Stomach (tissue), 9 donors: ENCODE measurements around the gene TRAPPC3. TPM values are rescaled to one million over a fixed set of nuclear protein-coding genes. Genes with fewer than 3 reads are reported as not detected.

Source experiments
- DNase-seq, 2 donors: peaks; one replicate each; pipeline versions ENCODE4 v3.0.0 to v3.0.0-alpha.2; 2013 to 2019
- H3K27ac ChIP-seq, 5 donors: fragments of 200-600 bp in 4 of 5; sonication (generic) in 4 of 5; one replicate each; pipeline ENCODE4 v1.5.1; 2013 to 2019; ENCODE audit warnings: mild to moderate bottlenecking in 1 of 5, moderate library complexity in 1 of 5
- H3K27me3 ChIP-seq, 3 donors: fragments of 200-600 bp; sonication (generic); one replicate each; pipeline ENCODE4 v1.5.1; 2017 to 2019; ENCODE audit warnings: mixed run types in 1 of 3
- H3K36me3 ChIP-seq, 4 donors: fragments of 200-600 bp; sonication (generic); 1 replicate in 3 of 4; 2 replicates in 1 of 4; pipeline ENCODE4 v1.5.1; 2016 to 2019
- H3K4me1 ChIP-seq, 4 donors: fragments of 200-600 bp; sonication (generic); one replicate each; pipeline ENCODE4 v1.5.1; 2016 to 2019
- H3K4me3 ChIP-seq, 4 donors: fragments of 200-600 bp; sonication (generic) in 3 of 4; one replicate each; pipeline ENCODE4 v1.5.1; 2016 to 2019; ENCODE audit warnings: mild to moderate bottlenecking in 1 of 4
- H3K9me3 ChIP-seq, 4 donors: fragments of 200-600 bp; sonication (generic); one replicate each; pipeline ENCODE4 v1.5.1; 2016 to 2019
- CTCF ChIP-seq, 7 experiments: fragments of 450-650 bp in 4 of 7; fragments of 200-600 bp in 3 of 7; sonication (generic) in 3 of 7; IDR thresholded peaks; one replicate each; pipeline ENCODE4 v1.5.1; 2016 to 2019; ENCODE audit warnings: antibody characterized with exemption in 7 of 7, control low read depth in 2 of 7, mild to moderate bottlenecking in 1 of 7
- EP300 ChIP-seq: sonication (generic); formaldehyde crosslinking; IDR thresholded peaks from one replicate; pipeline ENCODE4 v1.6.1; 2017; ENCODE audit warnings: antibody characterized with exemption
- POLR2A ChIP-seq, 4 donors: fragments of 450-650 bp; IDR thresholded peaks; one replicate each; pipeline ENCODE4 v1.6.1; 2016; ENCODE audit warnings: antibody characterized with exemption in 4 of 4, control low read depth in 2 of 4, mild to moderate bottlenecking in 1 of 4, moderate library complexity in 1 of 4
- POLR2AphosphoS5 ChIP-seq, 3 donors: sonication (generic); formaldehyde crosslinking; IDR thresholded peaks; one replicate each; pipeline ENCODE4 v1.6.1; 2016; ENCODE audit warnings: antibody characterized with exemption in 3 of 3
- WGBS, 5 donors: extraction: QIAGEN DNeasy Blood & Tissue Kit in 3 of 5; methylation state at CpG; one replicate each; pipeline versions ENCODE4 v1.1.5 to v1.1.7; 2013 to 2018; 5-methylcytosine and 5-hydroxymethylcytosine counted together
- intact Hi-C: fragments of 100-400 bp; cut with DNase I; formaldehyde crosslinking; loops from one replicate; pipeline ENCODE4 v1.15.1; 2023; ENCODE audit warnings: low total_unique reads
- polyA plus RNA-seq, 3 donors: library from polyadenylated mRNA; stranded (reverse); fragments of 200-250 nt; gene quantifications; one replicate each; pipeline ENCODE4 v1.2.3, GENCODE V29; 2013
- total RNA-seq, 5 donors: library from RNA; depleted of rRNA; stranded (reverse); fragments of >200 nt; gene quantifications; one replicate each; pipeline versions ENCODE4 v1.1.0 to v1.2.3, GENCODE V29; 2014 to 2016
- donor health status: healthy with polysubstance abuse.
- donor health status: Bipolar disorder and iron deficiency.
- donor health status: healthy.

TRAPPC3 gene
- total and polyA plus RNA-seq, 8 donors: 8.9 to 64.0 (median 60.9) TPM

GRCh38 chr1:36095760-36096405 is 53.4 kb downstream of the TRAPPC3 start:
- intact Hi-C loops: loop anchor here (5.0 kb wide), 1 partner anchor 41 kb away; no protein-coding TSS in a partner anchor
- TF ChIP-seq POLR2AphosphoS5 (IDR thresholded peaks at IDR 0.05): no peak
- TF ChIP-seq POLR2A (IDR thresholded peaks at IDR 0.05): no peak
- TF ChIP-seq EP300: no peak
- TF ChIP-seq CTCF (IDR thresholded peaks at IDR 0.05): no peak
- H3K4me3 ChIP-seq: no peak overlapping the region
- H3K9me3 ChIP-seq: no peaks in the 10 kb centered on the region
- WGBS, 5 donors: 55 to 66% (median 64%) methylated on average over 12 to 15 of the region's 15 CpGs
- H3K27me3 ChIP-seq: no peaks in the 10 kb centered on the region
- H3K4me1 ChIP-seq: peaks cover 10 to 55% (median 28%) of the 10 kb centered on the region in 4 donors
- peaks cover 27 to 63% (median 58%) of the 10 kb centered on the region in 4 donors for H3K36me3 ChIP-seq
- H3K27ac ChIP-seq: peak overlapping the region in 1 of 5 donors; percentile 19
- no peak for DNase-seq

- Histone ChIP-seq H3K4me3 (no peak overlapping the region), H3K36me3 (peaks cover 27 to 66% (median 60%) of the 10 kb centered on the region in 4 donors), H3K27me3 (no peaks in the 10 kb centered on the region), H3K9me3 (no peaks in the 10 kb centered on the region), H3K27ac (peak overlapping the region in 1 of 5 donors; percentile 18), H3K4me1 (peaks cover 8 to 58% (median 31%) of the 10 kb centered on the region in 4 donors)
- TF ChIP-seq EP300 (no peak), POLR2A (IDR thresholded peaks at IDR 0.05) (no peak), CTCF (IDR thresholded peaks at IDR 0.05) (no peak), POLR2AphosphoS5 (IDR thresholded peaks at IDR 0.05) (no peak)
- 84 to 93% (median 87%) methylated on average over 6 to 8 of the region's 8 CpGs for WGBS, 5 donors
- DNase-seq: no peak
- intact Hi-C loops: loop anchor here (5.0 kb wide), 1 partner anchor 43 kb away; no protein-coding TSS in a partner anchor
Observed at GRCh38 chr1:36094621-36095061, 54.6 kb downstream of the TRAPPC3 start.

GRCh38 chr1:36093929-36094328 is 55.4 kb downstream of the TRAPPC3 start:
- WGBS, 5 donors: 73 to 90% (median 84%) methylated on average over 3 of the region's 3 CpGs
- no peaks in the 10 kb centered on the region for H3K9me3 ChIP-seq
- H3K27ac ChIP-seq: peak overlapping the region in 1 of 5 donors; percentile 1
- H3K27me3 ChIP-seq: no peaks in the 10 kb centered on the region
- intact Hi-C loops: no loop called here
- no peak for DNase-seq
- peaks cover 27 to 66% (median 60%) of the 10 kb centered on the region in 4 donors for H3K36me3 ChIP-seq
- H3K4me3 ChIP-seq: no peak overlapping the region
- peaks cover 10 to 60% (median 34%) of the 10 kb centered on the region in 4 donors for H3K4me1 ChIP-seq
- no peak for TF ChIP-seq POLR2A (IDR thresholded peaks at IDR 0.05)
- TF ChIP-seq CTCF (IDR thresholded peaks at IDR 0.05): no peak
- no peak for TF ChIP-seq POLR2AphosphoS5 (IDR thresholded peaks at IDR 0.05)
- TF ChIP-seq EP300: no peak

GRCh38 chr1:36093226-36093625 is 56.1 kb downstream of the TRAPPC3 start:
- Histone ChIP-seq H3K27ac (no peak overlapping the region), H3K4me1 (peaks cover 13 to 63% (median 38%) of the 10 kb centered on the region in 4 donors), H3K27me3 (no peaks in the 10 kb centered on the region), H3K4me3 (no peak overlapping the region), H3K36me3 (peaks cover 27 to 66% (median 60%) of the 10 kb centered on the region in 4 donors), H3K9me3 (no peaks in the 10 kb centered on the region)
- TF ChIP-seq POLR2A (IDR thresholded peaks at IDR 0.05): no peak
- TF ChIP-seq EP300: no peak
- TF ChIP-seq POLR2AphosphoS5 (IDR thresholded peaks at IDR 0.05): no peak
- no peak for TF ChIP-seq CTCF (IDR thresholded peaks at IDR 0.05)
- WGBS, 5 donors: 82 to 90% (median 88%) methylated on average over 3 to 7 of the region's 7 CpGs
- DNase-seq: no peak
- intact Hi-C loops: no loop called here
